Panc1 (cell line): ENCODE measurements around the gene FAM193A.

Experiments
- CTCF ChIP-seq: fragments of 450-650 bp; IDR thresholded peaks from 2 replicates; pipeline ENCODE4 v1.5.1; 2017; ENCODE audit warnings: mild to moderate bottlenecking
- POLR2AphosphoS5 ChIP-seq: IDR thresholded peaks from 2 replicates; pipeline ENCODE4 v1.6.1; 2012; ENCODE audit warnings: mild to moderate bottlenecking, low read depth, low read length, moderate library complexity
- SIN3A ChIP-seq: IDR thresholded peaks from 2 replicates; pipeline ENCODE4 v1.6.1; 2012; ENCODE audit warnings: low read depth, mild to moderate bottlenecking, low read length, moderate library complexity, borderline replicate concordance; ENCODE audit not compliant: insufficient read depth
- TCF7L2 ChIP-seq: IDR thresholded peaks from 2 replicates; pipeline ENCODE4 v1.6.1; 2011; ENCODE audit warnings: mild to moderate bottlenecking, low read depth, low read length, inconsistent platforms

GRCh38 chr4:2765832-2766526 is 229.5 kb downstream of the FAM193A start:
- TF ChIP-seq SIN3A: no peak
- no peak for TF ChIP-seq CTCF
- no peak for TF ChIP-seq TCF7L2
- TF ChIP-seq POLR2AphosphoS5: no peak
